ENCODE results near the gene PSME3. TPM values are rescaled to one million over a fixed set of nuclear protein-coding genes. Genes with fewer than 3 reads are reported as not detected.

Gene PSME3
- total and polyA plus RNA-seq, 2 of the 13 experiments (the other 11 are each of a cell fraction or from before 2014, with no cell fraction given) = 66.3 to 135 TPM

DNA sequence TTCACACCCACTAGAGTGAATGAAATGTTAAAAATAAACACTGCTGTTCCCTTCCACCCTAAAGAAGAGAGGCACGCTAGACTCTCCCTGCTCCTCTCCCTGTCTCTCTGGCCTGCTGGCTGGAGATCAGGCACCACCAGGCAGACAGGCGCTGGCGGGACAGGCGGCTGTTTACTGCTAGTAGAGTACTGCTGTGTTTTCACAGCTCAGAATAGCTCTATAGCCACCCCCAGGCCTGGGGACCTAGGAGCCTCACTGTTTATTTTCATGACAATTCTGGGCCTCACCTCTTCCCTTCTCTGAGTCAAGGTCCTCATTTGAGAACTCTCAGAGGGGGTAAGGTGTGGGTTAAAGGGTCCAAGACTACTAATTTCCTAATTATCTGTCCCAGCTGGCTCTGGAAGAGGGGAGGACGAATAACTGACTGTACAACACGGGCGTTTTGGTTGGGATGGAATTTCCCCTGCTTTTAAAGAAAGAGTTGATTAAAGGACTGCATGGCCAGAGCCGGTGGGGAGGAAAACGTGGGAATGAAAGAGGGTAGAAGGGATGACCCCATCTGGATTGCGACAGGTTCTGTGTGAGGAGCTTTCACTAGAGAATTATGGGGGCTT lies 58.4 kb downstream of the PSME3 start (continued):
- TF ChIP-seq, protein P1, sequence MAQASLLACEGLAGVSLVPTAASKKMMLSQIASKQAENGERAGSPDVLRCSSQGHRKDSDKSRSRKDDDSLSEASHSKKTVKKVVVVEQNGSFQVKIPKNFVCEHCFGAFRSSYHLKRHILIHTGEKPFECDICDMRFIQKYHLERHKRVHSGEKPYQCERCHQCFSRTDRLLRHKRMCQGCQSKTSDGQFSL (CRISPR knock-in tag; IDR thresholded peaks at IDR 0.05) = no peak
- TF ChIP-seq ZNF124 (CRISPR knock-in tag; IDR thresholded peaks at IDR 0.05) (no peak; the same call in 1 of the 2 replicates), ZNF510 (CRISPR knock-in tag; IDR thresholded peaks at IDR 0.05; ENCODE audit: low read depth) (no peak), NCOA1 (CRISPR knock-in tag; IDR thresholded peaks at IDR 0.05) (no peak), ZNF234 (CRISPR knock-in tag; conservative IDR thresholded peaks at IDR 0.05) (no peak), MAFF (IDR thresholded peaks at IDR 0.05; ENCODE audit: low read depth, low read length) (no peak), ZNF460 (CRISPR knock-in tag; IDR thresholded peaks at IDR 0.05; ENCODE audit: borderline replicate concordance) (no peak), PAF1 (CRISPR knock-in tag; IDR thresholded peaks at IDR 0.05) (no peak), THYN1 (CRISPR knock-in tag; IDR thresholded peaks at IDR 0.05; ENCODE audit: borderline replicate concordance, low read depth) (no peak), ZNF350 (CRISPR knock-in tag; IDR thresholded peaks at IDR 0.05; ENCODE audit: borderline replicate concordance, low read depth) (no peak; the same call in 1 of the 2 replicates), ZNF232 (CRISPR knock-in tag; IDR thresholded peaks at IDR 0.05; ENCODE audit: borderline replicate concordance) (no peak), KAT8 (CRISPR knock-in tag; IDR thresholded peaks at IDR 0.05) (peak; percentile 39), YY1 (IDR thresholded peaks at IDR 0.05; ENCODE audit: insufficient read depth, insufficient replicate concordance, low read depth, low read length) (no peak), IRF2 (CRISPR knock-in tag; IDR thresholded peaks at IDR 0.05) (peak; percentile 55), HHEX (CRISPR knock-in tag; IDR thresholded peaks at IDR 0.05) (no peak), KAT7 (CRISPR knock-in tag; IDR thresholded peaks at IDR 0.05; ENCODE audit: borderline replicate concordance) (0 out of 2 replicates have a peak, but pooled peaks have one; percentile 33), ASH2L (IDR thresholded peaks at IDR 0.05; ENCODE audit: insufficient read length, low read depth, low read length) (peak; percentile 55), ZNF761 (CRISPR knock-in tag; conservative IDR thresholded peaks at IDR 0.05) (no peak), ZNF367 (CRISPR knock-in tag; IDR thresholded peaks at IDR 0.05; ENCODE audit: borderline replicate concordance) (no peak), JDP2 (CRISPR knock-in tag; IDR thresholded peaks at IDR 0.05; ENCODE audit: borderline replicate concordance) (no peak)
- TF ChIP-seq, protein P2, sequence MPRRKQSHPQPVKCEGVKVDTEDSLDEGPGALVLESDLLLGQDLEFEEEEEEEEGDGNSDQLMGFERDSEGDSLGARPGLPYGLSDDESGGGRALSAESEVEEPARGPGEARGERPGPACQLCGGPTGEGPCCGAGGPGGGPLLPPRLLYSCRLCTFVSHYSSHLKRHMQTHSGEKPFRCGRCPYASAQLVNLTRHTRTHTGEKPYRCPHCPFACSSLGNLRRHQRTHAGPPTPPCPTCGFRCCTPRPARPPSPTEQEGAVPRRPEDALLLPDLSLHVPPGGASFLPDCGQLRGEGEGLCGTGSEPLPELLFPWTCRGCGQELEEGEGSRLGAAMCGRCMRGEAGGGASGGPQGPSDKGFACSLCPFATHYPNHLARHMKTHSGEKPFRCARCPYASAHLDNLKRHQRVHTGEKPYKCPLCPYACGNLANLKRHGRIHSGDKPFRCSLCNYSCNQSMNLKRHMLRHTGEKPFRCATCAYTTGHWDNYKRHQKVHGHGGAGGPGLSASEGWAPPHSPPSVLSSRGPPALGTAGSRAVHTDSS (CRISPR knock-in tag; conservative IDR thresholded peaks at IDR 0.05) = no peak
- TF ChIP-seq, protein P3, sequence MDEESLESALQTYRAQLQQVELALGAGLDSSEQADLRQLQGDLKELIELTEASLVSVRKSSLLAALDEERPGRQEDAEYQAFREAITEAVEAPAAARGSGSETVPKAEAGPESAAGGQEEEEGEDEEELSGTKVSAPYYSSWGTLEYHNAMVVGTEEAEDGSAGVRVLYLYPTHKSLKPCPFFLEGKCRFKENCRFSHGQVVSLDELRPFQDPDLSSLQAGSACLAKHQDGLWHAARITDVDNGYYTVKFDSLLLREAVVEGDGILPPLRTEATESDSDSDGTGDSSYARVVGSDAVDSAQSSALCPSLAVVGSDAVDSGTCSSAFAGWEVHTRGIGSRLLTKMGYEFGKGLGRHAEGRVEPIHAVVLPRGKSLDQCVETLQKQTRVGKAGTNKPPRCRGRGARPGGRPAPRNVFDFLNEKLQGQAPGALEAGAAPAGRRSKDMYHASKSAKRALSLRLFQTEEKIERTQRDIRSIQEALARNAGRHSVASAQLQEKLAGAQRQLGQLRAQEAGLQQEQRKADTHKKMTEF (CRISPR knock-in tag; IDR thresholded peaks at IDR 0.05) = peak; percentile 67
- TF ChIP-seq, protein P4, sequence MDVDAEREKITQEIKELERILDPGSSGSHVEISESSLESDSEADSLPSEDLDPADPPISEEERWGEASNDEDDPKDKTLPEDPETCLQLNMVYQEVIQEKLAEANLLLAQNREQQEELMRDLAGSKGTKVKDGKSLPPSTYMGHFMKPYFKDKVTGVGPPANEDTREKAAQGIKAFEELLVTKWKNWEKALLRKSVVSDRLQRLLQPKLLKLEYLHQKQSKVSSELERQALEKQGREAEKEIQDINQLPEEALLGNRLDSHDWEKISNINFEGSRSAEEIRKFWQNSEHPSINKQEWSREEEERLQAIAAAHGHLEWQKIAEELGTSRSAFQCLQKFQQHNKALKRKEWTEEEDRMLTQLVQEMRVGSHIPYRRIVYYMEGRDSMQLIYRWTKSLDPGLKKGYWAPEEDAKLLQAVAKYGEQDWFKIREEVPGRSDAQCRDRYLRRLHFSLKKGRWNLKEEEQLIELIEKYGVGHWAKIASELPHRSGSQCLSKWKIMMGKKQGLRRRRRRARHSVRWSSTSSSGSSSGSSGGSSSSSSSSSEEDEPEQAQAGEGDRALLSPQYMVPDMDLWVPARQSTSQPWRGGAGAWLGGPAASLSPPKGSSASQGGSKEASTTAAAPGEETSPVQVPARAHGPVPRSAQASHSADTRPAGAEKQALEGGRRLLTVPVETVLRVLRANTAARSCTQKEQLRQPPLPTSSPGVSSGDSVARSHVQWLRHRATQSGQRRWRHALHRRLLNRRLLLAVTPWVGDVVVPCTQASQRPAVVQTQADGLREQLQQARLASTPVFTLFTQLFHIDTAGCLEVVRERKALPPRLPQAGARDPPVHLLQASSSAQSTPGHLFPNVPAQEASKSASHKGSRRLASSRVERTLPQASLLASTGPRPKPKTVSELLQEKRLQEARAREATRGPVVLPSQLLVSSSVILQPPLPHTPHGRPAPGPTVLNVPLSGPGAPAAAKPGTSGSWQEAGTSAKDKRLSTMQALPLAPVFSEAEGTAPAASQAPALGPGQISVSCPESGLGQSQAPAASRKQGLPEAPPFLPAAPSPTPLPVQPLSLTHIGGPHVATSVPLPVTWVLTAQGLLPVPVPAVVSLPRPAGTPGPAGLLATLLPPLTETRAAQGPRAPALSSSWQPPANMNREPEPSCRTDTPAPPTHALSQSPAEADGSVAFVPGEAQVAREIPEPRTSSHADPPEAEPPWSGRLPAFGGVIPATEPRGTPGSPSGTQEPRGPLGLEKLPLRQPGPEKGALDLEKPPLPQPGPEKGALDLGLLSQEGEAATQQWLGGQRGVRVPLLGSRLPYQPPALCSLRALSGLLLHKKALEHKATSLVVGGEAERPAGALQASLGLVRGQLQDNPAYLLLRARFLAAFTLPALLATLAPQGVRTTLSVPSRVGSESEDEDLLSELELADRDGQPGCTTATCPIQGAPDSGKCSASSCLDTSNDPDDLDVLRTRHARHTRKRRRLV (CRISPR knock-in tag; IDR thresholded peaks at IDR 0.05) = no peak

Measured in HepG2 (cell line).